K562 (cell line): ENCODE measurements around the gene TOMT. TPM values are rescaled to one million over a fixed set of nuclear protein-coding genes. Genes with fewer than 3 reads are reported as not detected.
"Not testable (repeated sequence)": the region's sequence is repeated elsewhere in the genome, so short reads cannot be mapped to it uniquely, and the experiment has no call there.

ENCODE experiments used
- ATAC-seq: fragments of 200-7000 bp; cut with Tn5 transposase; 3 replicates; pipeline ENCODE4 v1.9.1; 2020; ENCODE audit warnings: moderate library complexity
- BruUV-seq: library from RNA; stranded (reverse); fragments of 400-500 nt; replicated peaks from 2 replicates; lab custom pipeline; 2021; lab: Mats Ljungman, UMichigan
- CTCF ChIA-PET: fragments of 300-600 bp; formaldehyde crosslinking; extraction: SDS; loops from one replicate; lab custom pipeline; 2021; ENCODE audit warnings: low intra/inter-chr PET ratio; lab: Yijun Ruan, JAX
- POLR2A ChIA-PET: fragments of 300-600, 350-650 bp; sonication (Branson Sonifier 250); formaldehyde crosslinking; extraction: SDS; loops from one replicate; lab custom pipeline; 2021; ENCODE audit warnings: antibody characterized with exemption, inconsistent platforms; lab: Yijun Ruan, JAX
- DNase-seq, 4 experiments: peaks; one replicate each; pipeline versions ENCODE4 v3.0.0 to v3.0.0-alpha.2; 2011 to 2018; ENCODE audit warnings: low spot score in 3 of 4, mixed read lengths in 3 of 4; ENCODE audit errors: extremely low read depth in 1 of 4
- FAIRE-seq: peaks from 2 replicates; lab custom pipeline; 2011; peaks lifted over from hg19 to GRCh38; lab: Jason Lieb, UNC
- H2AFZ ChIP-seq: 2 replicates; pipeline ENCODE4 v1.6.0; 2011; ENCODE audit warnings: low read depth, low read length, control low read depth, inconsistent platforms
- H3K27ac ChIP-seq: fragments of 200-600 bp; 3 replicates; pipeline ENCODE4 v1.8.0; 2011; ENCODE audit warnings: low read depth, mild to moderate bottlenecking, control low read depth, inconsistent platforms, low read length, moderate library complexity, mixed read lengths; ENCODE audit errors: extremely low read depth
- H3K27me3 ChIP-seq, 2 experiments: fragments of 300-600 bp in 1 of 2; 2 replicates in 1 of 2; 3 replicates in 1 of 2; pipeline versions ENCODE4 v1.6.0 to v1.8.0; 2011; ENCODE audit warnings: inconsistent platforms in 2 of 2, low read length in 2 of 2, mild to moderate bottlenecking in 1 of 2, mixed read lengths in 1 of 2, moderate library complexity in 1 of 2; ENCODE audit not compliant: control insufficient read depth in 2 of 2, insufficient read depth in 2 of 2
- H3K36me3 ChIP-seq: fragments of 300-600 bp; 3 replicates; pipeline ENCODE4 v1.8.0; 2011; ENCODE audit warnings: mild to moderate bottlenecking, low read length, inconsistent platforms; ENCODE audit not compliant: control insufficient read depth, insufficient read depth
- H3K4me1 ChIP-seq, 2 experiments: fragments of 200-600 bp in 1 of 2; replicated peaks in 1 of 2; 2 replicates in 1 of 2; 3 replicates in 1 of 2; pipeline versions ENCODE4 v1.5.1 to v1.8.0; 2011; ENCODE audit warnings: inconsistent platforms in 2 of 2, low read length in 2 of 2, mild to moderate bottlenecking in 1 of 2, mixed read lengths in 1 of 2, moderate library complexity in 1 of 2; ENCODE audit not compliant: control insufficient read depth in 2 of 2, insufficient read depth in 2 of 2
- H3K4me2 ChIP-seq: 2 replicates; pipeline ENCODE4 v1.6.1; 2011; ENCODE audit warnings: low read length, control low read depth, inconsistent platforms, mixed read lengths; ENCODE audit not compliant: insufficient read depth
- H3K4me3 ChIP-seq: fragments of 200-600 bp; sonication (generic), shearing (Covaris generic); 2 replicates; pipeline ENCODE4 v1.5.1; 2016; ENCODE audit warnings: control low read depth, inconsistent platforms
- H3K79me2 ChIP-seq: fragments of 200-600 bp; 3 replicates; pipeline ENCODE4 v1.8.0; 2011; ENCODE audit warnings: low read length, inconsistent platforms; ENCODE audit not compliant: control insufficient read depth, insufficient read depth
- H3K9ac ChIP-seq, 2 experiments: 2 replicates each; pipeline versions ENCODE4 v1.6.0 to v1.6.1; 2011; ENCODE audit warnings: low read depth in 2 of 2, low read length in 2 of 2, control low read depth in 1 of 2, inconsistent platforms in 1 of 2, mild to moderate bottlenecking in 1 of 2, mixed read lengths in 1 of 2; ENCODE audit not compliant: insufficient read depth in 1 of 2
- H3K9me1 ChIP-seq: one replicate; pipeline ENCODE4 v1.6.0; 2011; ENCODE audit warnings: inconsistent platforms, mild to moderate bottlenecking, low read length, moderate library complexity; ENCODE audit not compliant: control insufficient read depth, insufficient read depth
- H3K9me3 ChIP-seq: replicated peaks from 2 replicates; pipeline ENCODE4 v1.5.1; 2011; ENCODE audit warnings: low read depth, low read length, inconsistent platforms; ENCODE audit not compliant: control insufficient read depth, insufficient read depth
- H4K20me1 ChIP-seq: replicated peaks from 2 replicates; pipeline ENCODE4 v1.6.1; 2011; ENCODE audit warnings: low read length, inconsistent platforms, mixed read lengths; ENCODE audit not compliant: control insufficient read depth, insufficient read depth
- BDP1 ChIP-seq: IDR thresholded peaks from 3 replicates; pipeline ENCODE4 v1.6.1; 2011; ENCODE audit not compliant: insufficient read length, insufficient read depth
- CREM ChIP-seq: IDR thresholded peaks from 2 replicates; pipeline ENCODE4 v1.6.1; 2014; ENCODE audit warnings: antibody characterized with exemption, low read depth
- KLF13 ChIP-seq: fragments of 450-650 bp; IDR thresholded peaks from 2 replicates; pipeline ENCODE4 v1.6.1; 2016; ENCODE audit warnings: missing genetic modification characterization, low read depth, mild to moderate bottlenecking, missing compliant biosample characterization, moderate library complexity, borderline replicate concordance
- VEZF1 ChIP-seq: fragments of 200-800 bp; sonication (Bioruptor generic); IDR thresholded peaks from 2 replicates; pipeline ENCODE4 v1.6.1; 2017; ENCODE audit warnings: missing genetic modification characterization, missing compliant biosample characterization
- ZNF639 ChIP-seq, 2 experiments: fragments of 200-800 bp in 1 of 2; sonication (Bioruptor generic) in 1 of 2; sonication (generic) in 1 of 2; formaldehyde crosslinking in 1 of 2; IDR thresholded peaks in 1 of 2; conservative IDR thresholded peaks in 1 of 2; 2 replicates each; pipeline versions ENCODE4 v1.5.0 to v1.6.1; 2016 to 2020; ENCODE audit warnings: missing compliant biosample characterization in 1 of 2, missing genetic modification characterization in 1 of 2, missing genetic modification reagents in 1 of 2
- ZNF699 ChIP-seq: fragments of 250-450 bp; sonication (Bioruptor Pico); IDR thresholded peaks from 2 replicates; pipeline ENCODE4 v1.8.0; 2021; ENCODE audit warnings: mild to moderate bottlenecking, moderate library complexity; ENCODE audit not compliant: insufficient replicate concordance
- WGBS: fragments of 100-300 bp; shearing (Covaris generic); methylation state at CpG from one replicate; pipeline ENCODE4 v1.1.6; 2016; ENCODE audit warnings: low coverage, mixed read lengths; ENCODE audit not compliant: insufficient coverage; ENCODE audit errors: missing lambda C conversion rate; 5-methylcytosine and 5-hydroxymethylcytosine counted together
- in situ Hi-C: fragments of 300-500 bp; cut with MboI; formaldehyde crosslinking; loops from 4 replicates; pipeline ENCODE4 v1.15.0; 2018; ENCODE audit warnings: inconsistent platforms, mixed read lengths
- intact Hi-C: fragments of 100-400 bp; cut with micrococcal nuclease; formaldehyde crosslinking; loops from 2 replicates; pipeline ENCODE4 v1.14.2; 2022
- polyA plus RNA-seq, 8 experiments: library from polyadenylated mRNA; depleted of rRNA in 4 of 8; stranded (reverse) in 5 of 8; unstranded in 3 of 8; fragments of >200 nt; fragmentation: Nextera tagmentation in 2 of 8; fragmentation: Illumina TruSeq in 1 of 8; extraction: Ambion mirVana in 2 of 8; extraction: Trizol in 1 of 8; gene quantifications; 2 replicates each; pipeline versions ENCODE4 v1.2.1 to v1.2.3, GENCODE V29; 2011 to 2014; ENCODE audit warnings: inconsistent platforms in 1 of 8, missing spikeins in 1 of 8
- total RNA-seq, 7 experiments: library from RNA; depleted of rRNA in 6 of 7; stranded (reverse); fragments of >200 nt in 6 of 7; fragmentation: Illumina TruSeq in 2 of 7; extraction: Trizol in 2 of 7; gene quantifications; 2 replicates each; pipeline versions ENCODE4 v1.2.1 to v1.2.3, GENCODE V29; 2011 to 2021; ENCODE audit warnings: low replicate concordance in 1 of 7

The TOMT gene
- total and polyA plus RNA-seq, 9 of the 15 experiments (the other 6 are each of a cell fraction or from before 2014, with no cell fraction given), result not detected

GRCh38 chr11:72141066-72141465, 35.3 kb downstream of the TOMT start (continued):
- 0 out of 2 replicates have a peak, but pooled peaks have one; percentile 22 for TF ChIP-seq VEZF1 (CRISPR knock-in tag)
- TF ChIP-seq KLF13 (tag), result no peak
- peak in 1 of 2 experiments; percentile 31; a peak in 1 of 4 replicates for TF ChIP-seq ZNF639 (CRISPR knock-in tag; conservative IDR thresholded peaks at IDR 0.05 in 1 of 2, IDR thresholded peaks at IDR 0.05 in 1 of 2)
- no peak for TF ChIP-seq ZNF699 (CRISPR knock-in tag)
- no peak for TF ChIP-seq BDP1
- peak; percentile 15; the same call in 1 of the 2 replicates for TF ChIP-seq CREM
- TF ChIP-seq, all 486 proteins: peak for 5

- no CpG with 5 or more reads among the region's 1 CpG for WGBS
- DNase-seq, H3K4me2 ChIP-seq, in situ Hi-C loops, CTCF ChIA-PET, H3K9me3 ChIP-seq, H3K79me2 ChIP-seq, ATAC-seq, intact Hi-C loops, H3K36me3 ChIP-seq, H4K20me1 ChIP-seq, H3K4me3 ChIP-seq, BruUV-seq, H3K27ac ChIP-seq, H2AFZ ChIP-seq, H3K27me3 ChIP-seq, H3K9ac ChIP-seq, H3K9me1 ChIP-seq, H3K4me1 ChIP-seq: not testable (repeated sequence)
- POLR2A ChIA-PET, result interaction anchor here (0.6 kb wide), 1 partner anchor 108 kb away, joined by 6 read pairs; no protein-coding TSS in a partner anchor
- FAIRE-seq, result peak; percentile 35
Measured at GRCh38 chr11:72142086-72142485, 36.4 kb downstream of the TOMT start.

- intact Hi-C loops, H3K36me3 ChIP-seq, H2AFZ ChIP-seq, DNase-seq, H3K9me1 ChIP-seq, H3K9me3 ChIP-seq, H3K4me2 ChIP-seq, H3K9ac ChIP-seq, H3K4me1 ChIP-seq, H3K79me2 ChIP-seq, BruUV-seq, CTCF ChIA-PET, POLR2A ChIA-PET, ATAC-seq, H3K4me3 ChIP-seq, in situ Hi-C loops, H3K27ac ChIP-seq, H3K27me3 ChIP-seq, H4K20me1 ChIP-seq: not testable (repeated sequence)
- FAIRE-seq, result peak; percentile 65
- 83% methylated on average over 1 of the region's 1 CpG for WGBS
Measured at GRCh38 chr11:72142543-72142942, 36.8 kb downstream of the TOMT start.
